ENCODE measurements around the gene PTPRS.

Gene PTPRS

GRCh38 chr19:5321066-5321642 lies 19.5 kb downstream of the PTPRS start:
- no peak overlapping the region for H3K4me3 ChIP-seq (ENCODE audit: control insufficient read depth, low read depth, low read length)
- TF ChIP-seq CTCF (IDR thresholded peaks at IDR 0.05; ENCODE audit: control insufficient read depth, insufficient read depth, low read depth, low read length, missing control alignments): no peak
- no peak for DNase-seq (ENCODE audit: low read depth)

GRCh38 chr19:5319516-5319915 lies 21.1 kb downstream of the PTPRS start:
- DNase-seq (ENCODE audit: low read depth): no peak
- H3K4me3 ChIP-seq (ENCODE audit: control insufficient read depth, low read depth, low read length): no peak overlapping the region

GRCh38 chr19:5318306-5318705 lies 22.3 kb downstream of the PTPRS start:
- no peak for TF ChIP-seq CTCF (IDR thresholded peaks at IDR 0.05; ENCODE audit: control insufficient read depth, insufficient read depth, low read depth, low read length, missing control alignments)
- no peak for DNase-seq (ENCODE audit: low read depth)
- no peak overlapping the region for H3K4me3 ChIP-seq (ENCODE audit: control insufficient read depth, low read depth, low read length)

More at GRCh38 chr19:5319516-5319915, 21.1 kb downstream of the PTPRS start:
- no peak for TF ChIP-seq CTCF (IDR thresholded peaks at IDR 0.05; ENCODE audit: control insufficient read depth, insufficient read depth, low read depth, low read length, missing control alignments)

GRCh38 chr19:5317321-5317720 lies 23.3 kb downstream of the PTPRS start:
- no peak for DNase-seq (ENCODE audit: low read depth)
- TF ChIP-seq CTCF (IDR thresholded peaks at IDR 0.05; ENCODE audit: control insufficient read depth, insufficient read depth, low read depth, low read length, missing control alignments): no peak
- no peak overlapping the region for H3K4me3 ChIP-seq (ENCODE audit: control insufficient read depth, low read depth, low read length)

GRCh38 chr19:5316138-5316537 lies 24.5 kb downstream of the PTPRS start:
- TF ChIP-seq CTCF (IDR thresholded peaks at IDR 0.05; ENCODE audit: control insufficient read depth, insufficient read depth, low read depth, low read length, missing control alignments): no peak
- no peak overlapping the region for H3K4me3 ChIP-seq (ENCODE audit: control insufficient read depth, low read depth, low read length)
- DNase-seq (ENCODE audit: low read depth): no peak

GRCh38 chr19:5314907-5315298 lies 25.7 kb downstream of the PTPRS start:
- no peak for DNase-seq (ENCODE audit: low read depth)
- H3K4me3 ChIP-seq (ENCODE audit: control insufficient read depth, low read depth, low read length): no peak overlapping the region
- TF ChIP-seq CTCF (IDR thresholded peaks at IDR 0.05; ENCODE audit: control insufficient read depth, insufficient read depth, low read depth, low read length, missing control alignments): no peak

All from AG09309 (cell line).